HEK293T (cell line): ENCODE data around the gene AMIGO3.

Experiments
- ELF4 ChIP-seq: fragments of 450-650 bp; IDR thresholded peaks from 2 replicates; pipeline ENCODE4 v1.6.1; 2017; ENCODE audit warnings: antibody characterized with exemption
- FOXM1 ChIP-seq: fragments of 450-650 bp; IDR thresholded peaks from 2 replicates; pipeline ENCODE4 v1.6.1; 2017; ENCODE audit warnings: mild to moderate bottlenecking, borderline replicate concordance
- L3MBTL2 ChIP-seq: fragments of 450-650 bp; conservative IDR thresholded peaks from 2 replicates; pipeline ENCODE4 v1.6.1; 2016; ENCODE audit warnings: mild to moderate bottlenecking

- TF ChIP-seq FOXM1 (no peak), L3MBTL2 (no peak), ELF4 (no peak)
Measured at GRCh38 chr3:49750056-49750455, 30.6 kb upstream of the AMIGO3 start.
